Measurements from ENCODE around the gene ADNP. TPM values are rescaled to one million over a fixed set of nuclear protein-coding genes. Genes with fewer than 3 reads are reported as not detected.

The ADNP gene
- total RNA-seq, 1 donor from 2014 or later: 92.7 TPM

DNA sequence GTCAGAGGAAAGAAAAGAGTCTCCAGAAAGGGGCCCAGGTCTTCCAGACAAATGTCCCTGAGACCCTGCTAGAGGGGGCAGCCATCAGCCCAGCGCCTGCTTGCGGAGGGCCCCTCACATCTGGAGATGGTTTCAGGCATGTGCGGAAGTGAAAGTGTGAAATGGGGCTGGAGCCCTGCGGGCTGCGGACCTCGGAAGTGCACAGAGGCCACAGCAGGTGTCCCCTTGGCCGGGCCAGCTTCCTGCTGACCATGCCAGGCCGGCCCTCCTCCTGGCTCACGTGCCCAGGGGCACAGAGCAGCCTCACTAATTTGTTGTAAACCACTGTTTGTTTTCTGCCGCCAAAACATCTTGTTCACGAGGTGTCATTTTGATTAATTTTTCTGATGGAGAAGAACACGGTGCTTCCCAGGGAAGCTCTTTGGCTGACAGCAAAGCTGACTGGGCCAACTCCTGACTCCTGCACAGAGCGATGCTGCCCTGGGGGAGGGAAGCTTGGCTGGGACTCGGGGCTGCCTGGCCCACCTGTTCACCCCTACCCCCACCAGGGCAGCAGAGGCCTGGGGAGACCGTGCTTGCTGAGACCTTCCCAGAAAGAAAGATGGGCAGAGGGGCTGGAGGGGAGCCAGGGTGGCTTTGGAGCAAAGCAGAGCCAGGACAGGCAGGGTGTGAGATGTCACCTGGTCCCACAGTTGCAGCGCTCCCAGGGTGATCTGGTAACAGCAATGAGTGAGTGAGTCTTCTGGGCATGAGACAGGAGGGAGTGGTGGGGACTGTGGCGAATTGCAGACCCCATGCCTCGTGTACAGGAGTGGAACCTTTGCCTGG is 82.2 kb downstream of the ADNP start:
- H3K36me3 Mint-ChIP-seq (ENCODE audit: low read depth, unreplicated experiment): peaks cover 3% of the 10 kb centered on the region
- H3K4me3 Mint-ChIP-seq (ENCODE audit: unreplicated experiment): no peak overlapping the region
- TF ChIP-seq, protein P1, sequence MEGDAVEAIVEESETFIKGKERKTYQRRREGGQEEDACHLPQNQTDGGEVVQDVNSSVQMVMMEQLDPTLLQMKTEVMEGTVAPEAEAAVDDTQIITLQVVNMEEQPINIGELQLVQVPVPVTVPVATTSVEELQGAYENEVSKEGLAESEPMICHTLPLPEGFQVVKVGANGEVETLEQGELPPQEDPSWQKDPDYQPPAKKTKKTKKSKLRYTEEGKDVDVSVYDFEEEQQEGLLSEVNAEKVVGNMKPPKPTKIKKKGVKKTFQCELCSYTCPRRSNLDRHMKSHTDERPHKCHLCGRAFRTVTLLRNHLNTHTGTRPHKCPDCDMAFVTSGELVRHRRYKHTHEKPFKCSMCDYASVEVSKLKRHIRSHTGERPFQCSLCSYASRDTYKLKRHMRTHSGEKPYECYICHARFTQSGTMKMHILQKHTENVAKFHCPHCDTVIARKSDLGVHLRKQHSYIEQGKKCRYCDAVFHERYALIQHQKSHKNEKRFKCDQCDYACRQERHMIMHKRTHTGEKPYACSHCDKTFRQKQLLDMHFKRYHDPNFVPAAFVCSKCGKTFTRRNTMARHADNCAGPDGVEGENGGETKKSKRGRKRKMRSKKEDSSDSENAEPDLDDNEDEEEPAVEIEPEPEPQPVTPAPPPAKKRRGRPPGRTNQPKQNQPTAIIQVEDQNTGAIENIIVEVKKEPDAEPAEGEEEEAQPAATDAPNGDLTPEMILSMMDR (IDR thresholded peaks at IDR 0.05; ENCODE audit: unreplicated experiment): no peak
- H3K27ac Mint-ChIP-seq (ENCODE audit: unreplicated experiment): no peak overlapping the region
- no peak for DNase-seq (ENCODE audit: low spot score)
- H3K9me3 Mint-ChIP-seq (ENCODE audit: unreplicated experiment): no peaks in the 10 kb centered on the region
- peaks cover 5% of the 10 kb centered on the region for H3K4me1 Mint-ChIP-seq (ENCODE audit: unreplicated experiment)
- H3K27me3 Mint-ChIP-seq (ENCODE audit: unreplicated experiment): no peaks in the 10 kb centered on the region

DNA sequence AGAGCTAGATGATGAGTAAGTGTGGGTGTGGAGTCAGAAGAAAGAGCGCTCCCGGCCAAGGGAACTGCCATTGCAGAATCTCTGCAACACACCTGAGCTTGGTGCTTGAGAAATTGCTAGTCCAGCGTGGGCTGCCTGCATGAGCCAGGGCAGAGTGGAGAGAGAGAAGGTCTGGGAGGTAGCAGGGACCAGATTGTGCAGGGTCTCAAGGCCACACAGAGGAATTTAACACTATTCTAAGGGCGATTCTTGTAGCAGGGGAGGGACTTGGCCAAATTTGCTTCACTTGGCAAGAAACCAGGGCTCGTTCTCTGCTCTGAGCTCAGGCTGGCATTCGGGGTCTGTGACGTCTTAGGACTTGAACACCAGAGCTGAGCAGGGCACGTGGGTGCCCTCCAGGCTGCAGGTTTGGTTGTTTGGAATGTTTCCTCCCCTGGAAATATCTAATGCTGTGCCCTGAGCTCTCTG is 82.9 kb downstream of the ADNP start:
- Mint-ChIP-seq H3K4me1 (ENCODE audit: unreplicated experiment) (peaks cover 5% of the 10 kb centered on the region), H3K36me3 (ENCODE audit: low read depth, unreplicated experiment) (peaks cover 3% of the 10 kb centered on the region), H3K4me3 (ENCODE audit: unreplicated experiment) (no peak overlapping the region), H3K27me3 (ENCODE audit: unreplicated experiment) (no peaks in the 10 kb centered on the region), H3K9me3 (ENCODE audit: unreplicated experiment) (no peaks in the 10 kb centered on the region), H3K27ac (ENCODE audit: unreplicated experiment) (no peak overlapping the region)
- TF ChIP-seq, protein P1 (IDR thresholded peaks at IDR 0.05; ENCODE audit: unreplicated experiment): no peak
- DNase-seq (ENCODE audit: low spot score): no peak

DNA sequence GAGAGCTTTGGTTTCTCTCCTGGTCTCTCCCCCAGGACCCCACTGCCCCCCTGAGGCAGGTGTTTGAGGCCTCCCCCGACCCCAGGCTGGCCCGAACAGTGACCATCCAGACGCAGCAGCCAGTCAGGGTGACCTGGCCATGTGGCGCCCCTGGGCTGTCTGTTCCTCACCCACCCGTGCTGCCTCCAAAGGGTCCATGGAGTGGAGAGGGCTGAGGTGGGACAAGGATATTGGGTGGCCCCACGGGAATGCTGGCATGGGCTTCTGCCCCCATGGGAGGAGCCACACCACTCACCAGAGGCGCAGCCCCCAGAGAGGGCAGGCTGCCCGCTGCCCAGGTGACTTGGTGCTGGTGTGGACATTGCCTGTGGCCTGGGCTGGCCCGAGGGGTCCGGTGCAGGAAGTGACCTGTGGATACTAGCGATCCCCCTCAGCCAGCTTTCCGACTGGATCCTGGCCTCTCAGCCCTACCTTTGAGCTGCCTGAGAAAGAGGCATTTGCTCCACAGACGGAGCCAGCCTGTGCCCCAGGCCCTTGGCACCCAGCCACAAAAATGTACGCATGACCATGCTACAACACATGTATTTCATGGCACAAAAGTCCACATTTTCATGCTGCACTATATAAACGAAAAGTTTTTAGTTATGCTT is 85.5 kb downstream of the ADNP start:
- H3K27me3 Mint-ChIP-seq (ENCODE audit: unreplicated experiment): peaks cover 3% of the 10 kb centered on the region
- no peak for DNase-seq (ENCODE audit: low spot score)
- H3K36me3 Mint-ChIP-seq (ENCODE audit: low read depth, unreplicated experiment): peaks cover 3% of the 10 kb centered on the region
- peaks cover 5% of the 10 kb centered on the region for H3K4me1 Mint-ChIP-seq (ENCODE audit: unreplicated experiment)
- TF ChIP-seq, protein P1 (IDR thresholded peaks at IDR 0.05; ENCODE audit: unreplicated experiment): no peak
- H3K4me3 Mint-ChIP-seq (ENCODE audit: unreplicated experiment): no peak overlapping the region
- H3K27ac Mint-ChIP-seq (ENCODE audit: unreplicated experiment): no peak overlapping the region
- no peaks in the 10 kb centered on the region for H3K9me3 Mint-ChIP-seq (ENCODE audit: unreplicated experiment)

DNA sequence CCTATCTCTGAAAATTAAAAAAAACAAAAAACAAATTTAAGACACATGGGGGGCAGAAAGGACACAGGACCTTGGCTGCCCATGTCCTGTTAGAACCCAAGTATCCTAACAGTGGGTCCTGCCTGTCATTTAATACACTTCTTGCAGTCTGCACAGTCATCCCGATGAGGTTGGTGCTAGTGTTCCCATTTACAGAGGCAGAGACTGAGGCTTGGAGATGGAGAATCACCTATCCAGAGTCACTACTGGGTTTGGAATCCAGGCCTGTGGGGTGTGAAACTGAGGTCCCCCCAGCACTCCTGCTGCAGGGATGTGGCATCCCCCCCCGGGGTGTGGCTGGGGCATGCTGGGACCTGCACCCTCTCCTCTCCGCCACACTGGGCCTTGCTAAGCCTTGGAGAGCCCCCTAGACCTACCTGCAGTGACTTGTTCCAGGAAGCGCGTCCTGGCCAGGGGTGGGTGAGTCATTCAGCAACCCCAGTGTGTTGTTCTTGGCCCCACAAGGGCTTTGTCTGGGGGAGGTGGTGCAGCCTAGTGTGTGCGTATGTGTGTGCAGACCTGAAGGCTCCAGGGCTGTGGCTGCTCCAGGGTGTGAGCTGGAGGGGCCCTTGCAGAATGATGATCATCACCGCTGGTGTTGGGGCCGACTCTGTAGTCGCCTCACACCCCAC is 86.7 kb downstream of the ADNP start:
- H3K36me3 Mint-ChIP-seq (ENCODE audit: low read depth, unreplicated experiment): no peaks in the 10 kb centered on the region
- H3K4me3 Mint-ChIP-seq (ENCODE audit: unreplicated experiment): no peak overlapping the region
- H3K27me3 Mint-ChIP-seq (ENCODE audit: unreplicated experiment): peaks cover 3% of the 10 kb centered on the region
- no peak overlapping the region for H3K27ac Mint-ChIP-seq (ENCODE audit: unreplicated experiment)
- H3K9me3 Mint-ChIP-seq (ENCODE audit: unreplicated experiment): no peaks in the 10 kb centered on the region
- TF ChIP-seq, protein P1 (IDR thresholded peaks at IDR 0.05; ENCODE audit: unreplicated experiment): no peak
- DNase-seq (ENCODE audit: low spot score): no peak
- H3K4me1 Mint-ChIP-seq (ENCODE audit: unreplicated experiment): no peaks in the 10 kb centered on the region
